GM10266 (cell line): ENCODE measurements around the gene ANGPT4.

ENCODE experiments used
- DNase-seq: peaks from one replicate; pipeline ENCODE4 v3.0.0; 2012; ENCODE audit errors: extremely low spot score
- TF ChIP-seq, protein P1 (sequence below): IDR thresholded peaks from 2 replicates; pipeline ENCODE4 v1.5.1; 2012; ENCODE audit warnings: mild to moderate bottlenecking, low read depth; ENCODE audit not compliant: control insufficient read depth, insufficient read depth; ENCODE audit errors: missing control alignments

ANGPT4 gene

DNA sequence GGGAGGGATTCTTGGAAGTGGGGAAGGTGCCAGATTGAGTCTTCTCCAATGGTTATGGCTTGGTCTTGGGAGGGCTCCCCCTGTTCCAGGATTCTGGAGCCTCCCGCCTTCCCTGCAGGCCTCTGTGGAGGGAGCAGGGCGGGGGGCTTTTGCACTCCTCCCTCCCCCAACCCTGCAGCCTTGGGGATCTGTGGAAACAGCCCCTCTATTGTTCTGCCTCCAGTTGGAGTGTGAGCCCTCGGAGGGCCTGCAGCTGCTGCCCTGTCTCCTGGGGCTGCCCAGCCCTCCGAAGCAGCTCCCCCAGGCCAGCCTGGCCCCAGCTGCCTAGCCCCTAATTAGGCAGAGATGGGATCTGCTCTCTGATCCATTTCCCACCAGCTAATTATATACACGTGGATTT is 67.9 kb downstream of the ANGPT4 start:
- TF ChIP-seq, protein P1, sequence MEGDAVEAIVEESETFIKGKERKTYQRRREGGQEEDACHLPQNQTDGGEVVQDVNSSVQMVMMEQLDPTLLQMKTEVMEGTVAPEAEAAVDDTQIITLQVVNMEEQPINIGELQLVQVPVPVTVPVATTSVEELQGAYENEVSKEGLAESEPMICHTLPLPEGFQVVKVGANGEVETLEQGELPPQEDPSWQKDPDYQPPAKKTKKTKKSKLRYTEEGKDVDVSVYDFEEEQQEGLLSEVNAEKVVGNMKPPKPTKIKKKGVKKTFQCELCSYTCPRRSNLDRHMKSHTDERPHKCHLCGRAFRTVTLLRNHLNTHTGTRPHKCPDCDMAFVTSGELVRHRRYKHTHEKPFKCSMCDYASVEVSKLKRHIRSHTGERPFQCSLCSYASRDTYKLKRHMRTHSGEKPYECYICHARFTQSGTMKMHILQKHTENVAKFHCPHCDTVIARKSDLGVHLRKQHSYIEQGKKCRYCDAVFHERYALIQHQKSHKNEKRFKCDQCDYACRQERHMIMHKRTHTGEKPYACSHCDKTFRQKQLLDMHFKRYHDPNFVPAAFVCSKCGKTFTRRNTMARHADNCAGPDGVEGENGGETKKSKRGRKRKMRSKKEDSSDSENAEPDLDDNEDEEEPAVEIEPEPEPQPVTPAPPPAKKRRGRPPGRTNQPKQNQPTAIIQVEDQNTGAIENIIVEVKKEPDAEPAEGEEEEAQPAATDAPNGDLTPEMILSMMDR: no peak
- DNase-seq: no peak

DNA sequence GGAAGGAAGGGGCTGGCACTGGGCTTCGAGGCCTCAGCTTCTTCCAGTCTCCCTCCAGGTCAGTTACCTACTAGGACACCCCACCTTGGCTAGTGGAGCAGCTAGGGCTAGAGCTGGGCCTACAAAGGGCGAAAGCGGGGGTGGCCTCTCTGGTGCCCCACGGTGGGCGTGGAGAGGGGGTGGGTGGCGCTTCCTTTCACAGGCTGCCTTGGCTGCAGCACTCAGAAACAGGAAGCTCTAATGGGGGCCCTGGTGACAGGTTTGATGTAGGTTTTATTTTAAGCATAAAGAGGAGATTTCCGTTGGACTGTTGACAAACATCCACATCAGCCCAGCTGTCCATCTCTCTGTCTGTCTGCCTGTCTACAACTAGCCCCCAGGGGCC is 69.2 kb downstream of the ANGPT4 start:
- TF ChIP-seq, protein P1: no peak
- DNase-seq: peak; percentile 77

DNA sequence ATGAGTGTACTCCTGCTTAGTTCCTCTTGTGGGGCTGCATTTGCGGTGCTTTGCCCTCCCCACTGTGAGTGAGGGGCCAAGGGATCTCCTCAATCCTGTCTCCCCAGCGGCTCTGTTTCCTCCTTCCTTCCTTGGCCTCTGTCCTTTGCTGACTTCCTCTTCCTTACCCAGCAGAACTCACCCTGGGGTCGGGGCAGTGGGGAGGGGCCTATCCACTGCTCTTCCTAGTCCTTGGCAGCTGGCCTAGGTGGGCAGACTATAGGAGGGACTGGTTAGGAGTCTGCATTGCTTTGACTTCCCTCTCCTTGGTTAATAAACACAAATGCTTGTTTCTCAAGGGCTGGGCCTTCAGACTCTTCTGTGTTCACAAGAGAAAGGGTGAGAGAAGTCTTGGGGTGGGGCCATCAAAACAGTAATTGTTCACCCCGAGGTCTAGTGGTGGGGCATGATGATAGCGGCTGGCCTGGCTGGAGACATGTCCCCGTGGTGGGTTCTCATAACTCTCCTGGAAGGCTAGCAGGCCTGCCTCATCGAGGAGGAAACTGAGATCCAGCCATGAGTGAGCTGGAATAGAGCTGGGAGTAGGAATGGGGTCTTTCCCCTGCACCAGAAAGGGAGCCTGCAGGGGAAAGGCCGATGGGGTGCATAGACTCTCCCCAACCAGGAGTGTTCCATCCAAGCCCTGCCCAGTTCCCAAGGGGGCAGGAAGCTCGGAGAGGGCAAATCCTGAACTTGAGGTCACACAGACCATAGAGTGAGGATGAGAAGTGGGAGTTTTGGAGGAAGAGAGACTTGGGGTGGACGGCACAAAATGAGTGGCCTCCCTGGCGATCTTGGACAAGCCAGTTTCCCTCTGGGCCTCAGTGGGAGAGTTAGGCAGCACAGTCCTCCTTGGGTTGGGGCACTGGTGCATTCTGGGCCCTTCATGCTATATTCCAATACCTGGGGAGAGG is 69.9 kb downstream of the ANGPT4 start:
- TF ChIP-seq, protein P1: no peak
- DNase-seq: peak; percentile 42

DNA sequence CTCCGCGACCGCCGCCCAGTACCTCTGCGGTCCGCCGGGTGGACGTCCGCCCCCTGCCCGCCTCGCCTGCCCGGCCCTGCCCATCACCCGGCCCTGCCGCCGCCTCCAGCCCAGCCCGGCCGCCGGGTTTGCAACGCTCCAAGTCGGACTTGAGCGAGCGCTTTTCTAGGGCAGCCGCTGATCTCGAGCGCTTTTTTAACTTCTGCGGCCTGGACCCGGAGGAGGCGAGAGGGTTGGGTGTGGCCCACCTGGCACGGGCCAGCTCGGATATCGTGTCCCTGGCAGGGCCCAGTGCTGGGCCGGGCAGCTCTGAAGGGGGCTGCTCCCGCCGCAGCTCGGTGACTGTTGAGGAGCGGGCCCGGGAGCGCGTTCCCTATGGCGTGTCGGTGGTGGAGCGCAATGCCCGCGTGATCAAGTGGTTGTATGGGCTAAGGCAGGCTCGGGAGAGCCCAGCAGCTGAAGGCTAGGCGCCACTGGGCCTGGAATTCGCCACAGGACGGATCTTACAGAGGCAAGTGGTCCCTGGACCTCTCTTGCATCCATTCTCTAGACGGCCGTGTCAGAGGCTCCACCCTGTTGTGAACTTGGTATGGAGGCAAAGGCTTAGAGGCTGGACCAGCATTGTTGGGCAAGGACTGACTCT is 70.8 kb downstream of the ANGPT4 start:
- TF ChIP-seq, protein P1: no peak
- no peak for DNase-seq

DNA sequence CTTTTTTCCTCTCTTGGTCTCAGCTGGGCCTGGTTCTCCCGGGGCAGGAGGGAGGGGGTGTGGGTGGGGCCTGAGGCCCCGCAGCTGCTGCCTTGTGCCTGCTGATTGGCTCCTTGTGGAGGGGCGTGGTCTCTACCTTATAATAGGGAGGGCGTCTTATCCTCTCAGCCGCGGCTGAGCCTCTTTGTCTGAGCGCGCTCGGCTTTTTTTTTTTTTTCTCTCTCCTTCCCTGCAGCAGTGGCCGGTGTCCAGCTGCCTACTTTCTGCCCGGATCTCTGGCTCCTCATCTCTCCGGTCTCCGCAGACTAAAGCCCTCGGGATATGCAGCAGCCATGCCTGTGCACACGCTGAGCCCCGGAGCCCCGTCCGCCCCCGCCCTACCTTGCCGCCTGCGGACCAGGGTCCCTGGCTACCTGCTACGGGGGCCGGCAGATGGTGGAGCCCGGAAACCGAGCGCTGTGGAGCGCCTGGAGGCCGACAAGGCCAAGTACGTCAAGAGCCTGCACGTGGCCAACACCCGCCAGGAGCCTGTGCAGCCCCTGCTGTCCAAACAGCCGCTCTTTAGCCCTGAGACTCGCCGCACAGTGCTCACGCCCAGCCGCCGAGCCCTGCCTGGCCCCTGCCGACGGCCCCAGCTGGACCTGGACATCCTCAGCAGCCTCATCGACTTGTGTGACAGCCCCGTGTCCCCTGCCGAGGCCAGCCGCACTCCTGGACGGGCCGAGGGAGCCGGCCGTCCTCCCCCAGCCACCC is 71.5 kb downstream of the ANGPT4 start:
- DNase-seq: peak; percentile 98
- TF ChIP-seq, protein P1: no peak

DNA sequence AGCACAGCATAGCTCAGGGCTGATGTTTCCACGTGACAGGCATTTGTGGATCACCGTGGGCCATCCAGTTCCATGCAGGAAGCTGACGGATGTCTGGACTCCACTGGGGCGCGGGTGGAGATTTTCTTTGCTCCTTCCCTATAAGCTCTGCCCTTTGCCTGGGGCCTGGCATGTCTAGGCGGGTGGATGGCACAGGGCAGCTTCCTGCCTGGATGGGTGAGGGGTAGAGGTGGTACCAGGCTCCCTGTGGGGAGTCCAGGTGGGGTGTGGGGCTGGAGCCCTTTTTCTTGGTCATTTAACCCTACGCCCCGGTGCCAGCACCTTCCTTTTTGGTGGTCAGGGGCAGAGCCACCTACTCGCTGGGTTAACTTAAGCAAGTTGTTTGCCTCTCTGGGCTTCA is 72.2 kb downstream of the ANGPT4 start:
- DNase-seq: no peak
- TF ChIP-seq, protein P1: no peak

DNA sequence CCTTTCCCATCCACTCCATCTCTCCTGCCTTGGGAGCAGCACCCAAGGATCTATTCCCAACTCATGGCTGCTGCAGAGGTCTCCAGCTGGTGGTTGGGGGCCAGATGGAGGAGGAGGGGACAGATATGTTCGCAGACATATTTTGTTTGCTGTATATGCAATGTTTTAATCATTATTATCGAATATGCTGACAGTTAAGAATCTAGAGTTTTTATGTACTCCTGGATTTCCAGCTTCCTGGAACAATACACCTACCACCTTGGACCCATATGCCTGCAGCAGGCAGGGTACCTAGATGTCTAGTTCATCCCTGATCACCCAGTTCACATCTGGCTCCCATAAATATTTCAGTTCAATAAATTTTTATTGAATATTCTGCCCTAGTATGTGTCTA is 73.6 kb downstream of the ANGPT4 start:
- no peak for DNase-seq
- TF ChIP-seq, protein P1: no peak
